Progenitor cell of endocrine pancreas (in vitro differentiated cells): Measurements from ENCODE around the gene HMX1. TPM values are rescaled to one million over a fixed set of nuclear protein-coding genes. Genes with fewer than 3 reads are reported as not detected.

ENCODE experiments used
- DNase-seq: peaks from one replicate; pipeline ENCODE4 v3.0.0; 2021; ENCODE audit warnings: low spot score; ENCODE audit not compliant: unreplicated experiment
- H3K27ac Mint-ChIP-seq: 2 replicates; pipeline ENCODE4 v1.8.0; 2021; ENCODE audit warnings: mild to moderate bottlenecking, moderate library complexity, mixed read lengths
- H3K27me3 Mint-ChIP-seq: 2 replicates; pipeline ENCODE4 v1.8.0; 2021; ENCODE audit warnings: mixed read lengths
- H3K36me3 Mint-ChIP-seq: 2 replicates; pipeline ENCODE4 v1.8.0; 2022; ENCODE audit warnings: mixed read lengths; ENCODE audit not compliant: insufficient read depth
- H3K4me1 Mint-ChIP-seq: 2 replicates; pipeline ENCODE4 v1.8.0; 2021; ENCODE audit warnings: low read depth, mixed read lengths
- H3K4me3 Mint-ChIP-seq: 2 replicates; pipeline ENCODE4 v1.8.0; 2021; ENCODE audit warnings: low read depth, mild to moderate bottlenecking, moderate library complexity, mixed read lengths
- H3K9me3 Mint-ChIP-seq: 2 replicates; pipeline ENCODE4 v1.8.0; 2021; ENCODE audit warnings: low read depth, mixed read lengths
- total RNA-seq: library from RNA; stranded (reverse); gene quantifications from 2 replicates; pipeline ENCODE4 v1.2.1, GENCODE V29; 2021
- TF ChIP-seq, protein P1 (sequence below): fragments of 200-600 bp; sonication (generic); IDR thresholded peaks from one replicate; pipeline ENCODE4 v1.5.0; 2021; ENCODE audit warnings: antibody characterized with exemption, mild to moderate bottlenecking; ENCODE audit not compliant: unreplicated experiment

HMX1 gene
- total RNA-seq, 1 donor from 2014 or later = 0.65 TPM

DNA sequence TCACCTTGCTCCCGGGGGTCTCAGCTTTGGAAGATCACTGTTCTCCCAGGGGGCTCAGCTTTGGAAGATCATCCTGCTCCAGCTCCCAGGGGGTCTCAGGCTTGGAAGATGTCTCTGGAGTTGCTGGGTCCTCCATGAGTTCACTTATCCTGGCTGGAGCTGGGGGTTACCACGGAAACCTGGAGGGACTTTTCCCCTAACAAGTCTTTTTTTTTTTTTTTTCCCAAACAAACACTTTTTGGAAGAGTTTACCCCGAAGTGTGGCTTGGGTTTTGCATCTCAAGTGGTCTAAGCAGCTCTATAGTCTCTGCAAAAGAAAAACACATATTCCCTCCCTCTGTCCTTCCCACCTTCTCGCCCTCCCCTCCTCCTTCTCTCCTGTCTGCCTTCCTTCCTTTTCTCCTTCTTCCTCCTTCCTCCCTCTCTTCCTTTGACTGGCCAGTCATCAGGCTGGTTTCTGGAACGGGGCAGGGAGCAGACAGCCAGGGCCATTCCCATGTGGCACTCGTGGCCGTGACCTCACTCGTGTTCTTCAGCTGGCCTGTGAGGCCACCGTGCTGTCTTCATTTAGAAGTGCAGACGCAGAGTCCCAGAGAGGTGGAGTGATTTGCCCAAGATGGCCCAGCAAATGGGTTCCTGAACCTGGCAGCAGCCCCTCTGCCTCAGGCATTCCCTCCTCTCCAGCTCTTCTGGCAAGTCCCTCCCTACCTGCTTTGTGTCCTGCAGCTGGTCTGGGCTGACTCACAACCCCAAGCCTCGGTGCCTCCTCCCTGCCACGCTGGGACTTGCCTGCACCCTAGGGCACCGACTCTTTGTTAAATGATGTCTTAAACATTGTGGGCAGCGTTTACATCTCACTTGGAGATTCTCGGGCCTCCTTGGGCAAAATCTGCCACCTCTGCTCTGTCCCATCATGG, 25.9 kb upstream of the HMX1 start:
- Mint-ChIP-seq H3K36me3 (peaks cover 1% of the 10 kb centered on the region), H3K9me3 (peaks cover 8% of the 10 kb centered on the region), H3K4me3 (no peak overlapping the region), H3K27me3 (peaks cover 44% of the 10 kb centered on the region), H3K4me1 (peaks cover 2% of the 10 kb centered on the region), H3K27ac (no peak overlapping the region)
- TF ChIP-seq, protein P1, sequence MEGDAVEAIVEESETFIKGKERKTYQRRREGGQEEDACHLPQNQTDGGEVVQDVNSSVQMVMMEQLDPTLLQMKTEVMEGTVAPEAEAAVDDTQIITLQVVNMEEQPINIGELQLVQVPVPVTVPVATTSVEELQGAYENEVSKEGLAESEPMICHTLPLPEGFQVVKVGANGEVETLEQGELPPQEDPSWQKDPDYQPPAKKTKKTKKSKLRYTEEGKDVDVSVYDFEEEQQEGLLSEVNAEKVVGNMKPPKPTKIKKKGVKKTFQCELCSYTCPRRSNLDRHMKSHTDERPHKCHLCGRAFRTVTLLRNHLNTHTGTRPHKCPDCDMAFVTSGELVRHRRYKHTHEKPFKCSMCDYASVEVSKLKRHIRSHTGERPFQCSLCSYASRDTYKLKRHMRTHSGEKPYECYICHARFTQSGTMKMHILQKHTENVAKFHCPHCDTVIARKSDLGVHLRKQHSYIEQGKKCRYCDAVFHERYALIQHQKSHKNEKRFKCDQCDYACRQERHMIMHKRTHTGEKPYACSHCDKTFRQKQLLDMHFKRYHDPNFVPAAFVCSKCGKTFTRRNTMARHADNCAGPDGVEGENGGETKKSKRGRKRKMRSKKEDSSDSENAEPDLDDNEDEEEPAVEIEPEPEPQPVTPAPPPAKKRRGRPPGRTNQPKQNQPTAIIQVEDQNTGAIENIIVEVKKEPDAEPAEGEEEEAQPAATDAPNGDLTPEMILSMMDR = no peak
- no peak for DNase-seq

DNA sequence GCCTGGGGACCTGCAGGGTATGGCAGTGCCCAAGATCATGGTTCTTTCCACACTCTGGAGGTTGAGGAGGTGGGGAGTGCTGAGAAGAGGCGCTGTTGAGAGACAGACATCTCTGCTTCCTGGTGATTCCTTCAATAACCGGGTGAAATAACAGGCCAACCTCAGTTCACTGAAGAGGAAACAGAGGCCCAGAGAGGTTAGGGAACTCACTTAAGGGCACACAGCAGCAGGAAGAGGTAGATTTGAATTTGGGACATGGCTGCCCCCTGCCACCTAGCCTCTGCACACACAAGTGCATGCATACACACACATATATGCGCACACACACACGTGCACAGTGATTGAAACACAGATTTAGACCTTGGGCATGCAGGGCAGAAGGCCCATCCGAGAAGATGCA, 24.9 kb upstream of the HMX1 start:
- H3K27me3 Mint-ChIP-seq = peaks cover 53% of the 10 kb centered on the region
- peaks cover under 1% of the 10 kb centered on the region for H3K36me3 Mint-ChIP-seq
- peaks cover 2% of the 10 kb centered on the region for H3K4me1 Mint-ChIP-seq
- TF ChIP-seq, protein P1 = no peak
- no peak overlapping the region for H3K27ac Mint-ChIP-seq
- peaks cover 3% of the 10 kb centered on the region for H3K9me3 Mint-ChIP-seq
- DNase-seq = no peak
- H3K4me3 Mint-ChIP-seq = no peak overlapping the region

DNA sequence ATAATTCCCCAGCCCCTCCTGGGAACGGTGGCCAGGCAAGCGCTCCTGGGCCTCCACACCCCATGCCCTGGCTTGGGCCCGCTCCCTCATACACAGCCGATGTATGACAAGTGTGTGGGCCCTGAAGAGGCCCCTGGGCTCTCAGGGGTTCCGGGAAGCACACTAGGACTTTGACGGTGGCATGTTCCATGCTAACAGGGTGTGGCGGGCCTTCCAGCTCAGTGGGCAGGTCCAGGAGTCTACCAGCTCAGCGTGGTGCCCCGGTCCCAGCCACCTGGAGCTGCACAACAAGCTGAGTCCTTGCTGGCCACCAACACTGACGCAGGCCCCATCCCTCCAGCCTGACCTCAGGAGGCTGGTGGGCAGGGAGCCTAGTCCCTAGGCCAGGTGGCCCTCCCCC, 24.4 kb upstream of the HMX1 start:
- Mint-ChIP-seq H3K27me3 (peaks cover 57% of the 10 kb centered on the region), H3K4me3 (no peak overlapping the region), H3K36me3 (no peaks in the 10 kb centered on the region), H3K4me1 (peaks cover 2% of the 10 kb centered on the region), H3K27ac (no peak overlapping the region), H3K9me3 (no peaks in the 10 kb centered on the region)
- no peak for DNase-seq
- TF ChIP-seq, protein P1 = no peak

DNA sequence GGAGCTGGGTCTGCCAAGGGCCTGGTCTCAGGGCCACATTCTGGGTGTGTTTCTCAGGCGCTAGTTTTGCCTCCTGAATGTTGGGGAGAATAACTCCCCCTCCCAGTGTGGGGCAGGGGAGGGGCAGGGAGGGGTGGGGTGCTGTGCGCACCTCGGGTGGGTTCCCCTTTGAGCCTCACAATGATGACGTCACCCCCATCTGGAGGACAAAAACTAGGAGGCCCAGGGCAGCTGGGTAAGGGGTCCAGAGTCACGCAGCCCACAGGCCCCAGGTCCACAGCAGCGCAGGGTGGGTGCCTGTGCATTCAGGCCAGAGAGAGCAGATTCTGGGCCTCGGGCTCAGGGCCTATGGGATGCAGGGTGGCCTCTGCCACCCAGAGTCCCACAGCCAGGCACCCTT, 23.7 kb upstream of the HMX1 start:
- Mint-ChIP-seq H3K4me3 (no peak overlapping the region), H3K36me3 (no peaks in the 10 kb centered on the region), H3K9me3 (no peaks in the 10 kb centered on the region), H3K27me3 (peaks cover 64% of the 10 kb centered on the region), H3K4me1 (peaks cover 2% of the 10 kb centered on the region), H3K27ac (no peak overlapping the region)
- DNase-seq = no peak
- TF ChIP-seq, protein P1 = no peak

DNA sequence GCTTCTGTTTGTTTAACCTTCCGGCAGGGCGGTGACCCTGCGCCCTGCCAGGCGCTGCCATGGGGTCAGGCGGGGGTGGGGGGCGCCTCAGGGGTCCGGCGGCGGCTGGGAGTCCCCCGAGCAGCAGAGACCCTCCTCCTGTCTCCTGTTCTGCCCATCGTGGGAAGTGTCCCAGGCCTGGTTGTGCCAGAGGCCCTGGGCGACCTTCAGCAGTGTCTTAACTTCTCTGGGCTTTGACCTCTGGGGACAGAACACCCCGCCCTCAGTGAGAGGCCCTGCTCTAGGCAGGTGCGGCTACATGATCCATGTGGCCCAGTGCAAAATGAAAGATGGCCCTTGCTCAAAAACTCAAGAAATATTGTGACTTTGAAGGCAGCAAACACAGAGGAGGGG, 22.8 kb upstream of the HMX1 start:
- Mint-ChIP-seq H3K27me3 (peaks cover 73% of the 10 kb centered on the region), H3K27ac (no peak overlapping the region), H3K4me1 (peaks cover 2% of the 10 kb centered on the region), H3K9me3 (no peaks in the 10 kb centered on the region), H3K36me3 (no peaks in the 10 kb centered on the region), H3K4me3 (no peak overlapping the region)
- no peak for DNase-seq
- TF ChIP-seq, protein P1 = no peak
